IMR-90 (cell line): Measurements from ENCODE around the gene NES. TPM values are rescaled to one million over a fixed set of nuclear protein-coding genes. Genes with fewer than 3 reads are reported as not detected.

ENCODE experiments used
- ATAC-seq: fragments of 200-7000 bp; cut with Tn5 transposase; 2 replicates; pipeline ENCODE4 v1.9.1; 2020; ENCODE audit warnings: low read depth, mild to moderate bottlenecking, moderate library complexity
- BruUV-seq: library from RNA; stranded (reverse); fragments of 400-500 nt; replicated peaks from 2 replicates; lab custom pipeline; 2021; lab: Mats Ljungman, UMichigan
- CTCF ChIA-PET: fragments of 300-600 bp; formaldehyde crosslinking; extraction: SDS; loops from one replicate; lab custom pipeline; 2021; ENCODE audit warnings: antibody characterized with exemption; lab: Yijun Ruan, JAX
- POLR2A ChIA-PET: fragments of 300-600 bp; sonication (Branson Sonifier 250); formaldehyde crosslinking; loops from one replicate; lab custom pipeline; 2022; ENCODE audit warnings: antibody characterized with exemption; ENCODE audit not compliant: unreplicated experiment; lab: Charles Lee
- DNase-seq: peaks from one replicate; pipeline ENCODE4 v3.0.0; 2013
- H2AFZ ChIP-seq: replicated peaks from 2 replicates; pipeline ENCODE3; 2013; ENCODE audit warnings: low read length, mild to moderate bottlenecking; ENCODE audit not compliant: poor library complexity
- H2AK5ac ChIP-seq: 2 replicates; pipeline ENCODE4 v1.6.1; 2013; ENCODE audit warnings: low read depth, low read length, inconsistent platforms
- H2AK9ac ChIP-seq: replicated peaks from 2 replicates; pipeline ENCODE3; 2013; ENCODE audit warnings: mild to moderate bottlenecking, low read depth, low read length, moderate library complexity; ENCODE audit not compliant: poor library complexity
- H2BK120ac ChIP-seq: 2 replicates; pipeline ENCODE4 v1.6.1; 2013; ENCODE audit warnings: low read depth, low read length, inconsistent platforms
- H2BK15ac ChIP-seq: 3 replicates; pipeline ENCODE4 v1.6.1; 2013; ENCODE audit warnings: low read depth, low read length, inconsistent platforms
- H2BK20ac ChIP-seq: 2 replicates; pipeline ENCODE4 v1.6.1; 2013; ENCODE audit warnings: low read depth, mild to moderate bottlenecking, inconsistent platforms, low read length, moderate library complexity
- H2BK5ac ChIP-seq: 2 replicates; pipeline ENCODE4 v1.6.1; 2013; ENCODE audit warnings: mild to moderate bottlenecking, low read depth, low read length, inconsistent platforms; ENCODE audit not compliant: poor library complexity, severe bottlenecking
- H3K14ac ChIP-seq: replicated peaks from 2 replicates; pipeline ENCODE4 v1.6.1; 2013; ENCODE audit warnings: low read depth, low read length, inconsistent platforms
- H3K18ac ChIP-seq: 2 replicates; pipeline ENCODE4 v1.6.1; 2013; ENCODE audit warnings: low read depth, low read length, control low read depth
- H3K23ac ChIP-seq: 2 replicates; pipeline ENCODE4 v1.6.1; 2013; ENCODE audit warnings: low read depth, low read length, inconsistent platforms
- H3K27ac ChIP-seq: 2 replicates; pipeline ENCODE4 v1.5.1; 2013; ENCODE audit warnings: mild to moderate bottlenecking, control low read depth, low read length; ENCODE audit not compliant: insufficient read depth
- H3K27me3 ChIP-seq: 2 replicates; pipeline ENCODE4 v1.6.1; 2013; ENCODE audit warnings: low read length; ENCODE audit not compliant: control insufficient read depth, insufficient read depth
- H3K36me3 ChIP-seq: 2 replicates; pipeline ENCODE4 v1.6.1; 2013; ENCODE audit warnings: low read length, mixed read lengths; ENCODE audit not compliant: control insufficient read depth, insufficient read depth
- H3K4ac ChIP-seq: 2 replicates; pipeline ENCODE4 v1.6.1; 2013; ENCODE audit warnings: low read depth, low read length, inconsistent platforms
- H3K4me1 ChIP-seq: 2 replicates; pipeline ENCODE4 v1.6.1; 2013; ENCODE audit warnings: low read length, mixed read lengths; ENCODE audit not compliant: control insufficient read depth, insufficient read depth
- H3K4me2 ChIP-seq: 2 replicates; pipeline ENCODE4 v1.6.1; 2013; ENCODE audit warnings: low read depth, mild to moderate bottlenecking, control low read depth, low read length, moderate library complexity
- H3K4me3 ChIP-seq: 2 replicates; pipeline ENCODE4 v1.5.1; 2013; ENCODE audit warnings: low read depth, mild to moderate bottlenecking, control low read depth, low read length, moderate library complexity; ENCODE audit not compliant: insufficient read depth
- H3K56ac ChIP-seq: 2 replicates; pipeline ENCODE4 v1.6.1; 2013; ENCODE audit warnings: low read length, inconsistent platforms; ENCODE audit not compliant: insufficient read depth; ENCODE audit errors: extremely low read depth
- H3K79me1 ChIP-seq, 2 experiments: 2 replicates each; pipeline ENCODE4 v1.6.1; 2013; ENCODE audit warnings: low read length in 2 of 2, inconsistent platforms in 1 of 2, low read depth in 1 of 2
- H3K9ac ChIP-seq: 2 replicates; pipeline ENCODE4 v1.6.1; 2013; ENCODE audit warnings: low read depth, low read length, control low read depth
- H3K9me1 ChIP-seq: 2 replicates; pipeline ENCODE4 v1.6.1; 2013; ENCODE audit warnings: low read length, inconsistent platforms; ENCODE audit not compliant: insufficient read depth
- H3K9me3 ChIP-seq: 2 replicates; pipeline ENCODE4 v1.6.1; 2013; ENCODE audit warnings: low read length; ENCODE audit not compliant: control insufficient read depth, insufficient read depth
- H4K20me1 ChIP-seq: 2 replicates; pipeline ENCODE4 v1.6.1; 2013; ENCODE audit warnings: low read length, inconsistent platforms; ENCODE audit not compliant: insufficient read depth
- H4K5ac ChIP-seq: 2 replicates; pipeline ENCODE4 v1.6.1; 2013; ENCODE audit warnings: mild to moderate bottlenecking, low read depth, low read length, control low read depth
- H4K8ac ChIP-seq, 2 experiments: 2 replicates each; pipeline ENCODE4 v1.6.1; 2013; ENCODE audit warnings: low read depth in 2 of 2, low read length in 2 of 2, control low read depth in 1 of 2, inconsistent platforms in 1 of 2
- H4K91ac ChIP-seq: 2 replicates; pipeline ENCODE4 v1.6.1; 2013; ENCODE audit warnings: low read depth, low read length, inconsistent platforms; ENCODE audit not compliant: insufficient read depth
- BHLHE40 ChIP-seq: fragments of 150-350 bp; IDR thresholded peaks from 2 replicates; pipeline ENCODE4 v1.6.1; 2016; ENCODE audit warnings: mild to moderate bottlenecking, low read depth, low read length
- CEBPB ChIP-seq: IDR thresholded peaks from 2 replicates; pipeline ENCODE4 v1.6.1; 2012; ENCODE audit warnings: low read depth, low read length, improper control_type of control experiment
- CHD1 ChIP-seq: IDR thresholded peaks from 2 replicates; pipeline ENCODE4 v1.6.1; 2012; ENCODE audit warnings: low read depth, low read length, improper control_type of control experiment
- FOS ChIP-seq: fragments of 150-350 bp; IDR thresholded peaks from 2 replicates; pipeline ENCODE4 v1.6.1; 2016; ENCODE audit warnings: low read depth, low read length
- MAFK ChIP-seq: IDR thresholded peaks from 2 replicates; pipeline ENCODE4 v1.6.1; 2012; ENCODE audit warnings: low read depth, low read length, improper control_type of control experiment
- MAZ ChIP-seq: IDR thresholded peaks from 2 replicates; pipeline ENCODE4 v1.6.1; 2012; ENCODE audit warnings: low read depth, mild to moderate bottlenecking, low read length, improper control_type of control experiment, moderate library complexity, borderline replicate concordance
- MXI1 ChIP-seq: IDR thresholded peaks from 2 replicates; pipeline ENCODE4 v1.6.1; 2012; ENCODE audit warnings: low read depth, mild to moderate bottlenecking, low read length, moderate library complexity, borderline replicate concordance
- NFE2L2 ChIP-seq: fragments of 150-350 bp; IDR thresholded peaks from 2 replicates; pipeline ENCODE4 v1.6.1; 2016; ENCODE audit warnings: low read depth, mild to moderate bottlenecking, low read length
- POLR2A ChIP-seq: IDR thresholded peaks from 2 replicates; pipeline ENCODE4 v1.6.1; 2012; ENCODE audit warnings: mild to moderate bottlenecking, low read depth, low read length
- RAD21 ChIP-seq: IDR thresholded peaks from 2 replicates; pipeline ENCODE4 v1.6.1; 2012; ENCODE audit warnings: low read length, improper control_type of control experiment
- RCOR1 ChIP-seq: IDR thresholded peaks from 2 replicates; pipeline ENCODE4 v1.6.1; 2012; ENCODE audit warnings: mild to moderate bottlenecking, low read length, improper control_type of control experiment; ENCODE audit not compliant: insufficient replicate concordance
- RFX5 ChIP-seq: IDR thresholded peaks from 2 replicates; pipeline ENCODE4 v1.8.0; 2012; ENCODE audit warnings: low read depth, mild to moderate bottlenecking, low read length, moderate library complexity
- SMC3 ChIP-seq: fragments of 150-350 bp; IDR thresholded peaks from 2 replicates; pipeline ENCODE4 v1.6.1; 2016; ENCODE audit warnings: low read depth, mild to moderate bottlenecking, antibody characterized with exemption, low read length, moderate library complexity
- USF2 ChIP-seq: fragments of 150-350 bp; IDR thresholded peaks from 2 replicates; pipeline ENCODE4 v1.6.1; 2017; ENCODE audit warnings: mild to moderate bottlenecking, antibody characterized with exemption, low read length, low read depth
- WGBS, 2 experiments: methylation state at CpG; one replicate each; pipeline versions ENCODE4 v1.1.5 to v1.1.7; 2013; ENCODE audit warnings: missing lambda C conversion rate in 2 of 2; ENCODE audit not compliant: insufficient read length in 1 of 2; ENCODE audit errors: extremely low coverage in 2 of 2; 5-methylcytosine and 5-hydroxymethylcytosine counted together
- dilution Hi-C: fragments of 300-500 bp; cut with HindIII; formaldehyde crosslinking; loops from one replicate; pipeline ENCODE4 v1.14.3; 2018; ENCODE audit warnings: low sequenced_read_pairs; ENCODE audit not compliant: unreplicated experiment
- in situ Hi-C: fragments of 300-500 bp; cut with MboI; formaldehyde crosslinking; loops from 3 replicates; pipeline ENCODE4 v1.14.3; 2019; ENCODE audit warnings: low sequenced_read_pairs, inconsistent platforms, mixed read lengths
- intact Hi-C: fragments of 100-400 bp; cut with micrococcal nuclease; formaldehyde crosslinking; loops from 2 replicates; pipeline ENCODE4 v1.10.0; 2022
- polyA plus RNA-seq, 3 experiments: library from polyadenylated mRNA; depleted of rRNA; stranded (reverse); fragments of >200 nt; gene quantifications; 2 replicates each; pipeline ENCODE4 v1.2.3, GENCODE V29; 2012; ENCODE audit warnings: low replicate concordance in 1 of 3
- total RNA-seq: library from RNA; depleted of rRNA; stranded (reverse); fragments of >200 nt; gene quantifications from 2 replicates; pipeline ENCODE4 v1.2.3, GENCODE V29; 2012
- TF ChIP-seq, protein P1 (sequence below): conservative IDR thresholded peaks from 2 replicates; pipeline ENCODE4 v1.5.1; 2012; ENCODE audit warnings: mild to moderate bottlenecking, low read depth, low read length, improper control_type of control experiment
- TF ChIP-seq, protein P2 (sequence below): fragments of 150-350 bp; IDR thresholded peaks from 2 replicates; pipeline ENCODE4 v1.6.1; 2016; ENCODE audit warnings: low read depth, mild to moderate bottlenecking, low read length, moderate library complexity, borderline replicate concordance

Gene NES
- total and polyA plus RNA-seq, 2 of the 4 experiments (the other 2 are of a cell fraction): 25.3 to 40.1 TPM

DNA sequence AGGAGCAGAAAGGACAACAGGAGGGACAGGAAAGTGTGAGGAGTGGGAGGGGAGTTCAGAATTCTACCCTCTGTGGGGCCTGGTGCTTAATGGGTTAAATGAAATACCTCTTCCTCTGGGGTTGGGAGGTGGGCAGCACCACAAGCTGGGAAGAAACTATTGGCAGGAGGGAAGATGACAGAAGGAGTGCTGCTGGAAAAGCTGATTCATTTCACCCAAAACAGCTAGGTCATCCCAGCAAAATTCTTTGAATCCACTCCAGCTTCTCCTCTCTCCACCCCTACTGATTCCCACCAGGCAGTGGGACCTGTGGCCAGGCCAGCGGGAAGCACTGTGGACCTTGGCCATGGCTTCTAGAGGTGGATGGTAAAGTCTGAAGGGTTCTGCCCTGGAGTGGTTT, 22.5 kb downstream of the NES start:
- intact Hi-C loops (no loop called here), dilution Hi-C loops (no loop called here), in situ Hi-C loops (loop anchor here (5.0 kb wide), 1 partner anchor 32 kb away; no protein-coding TSS in a partner anchor)
- Histone ChIP-seq H3K79me1 (no peaks in the 10 kb centered on the region), H4K5ac (no peak overlapping the region), H4K8ac (no peak overlapping the region), H3K4me3 (no peak overlapping the region), H3K36me3 (no peaks in the 10 kb centered on the region), H2AK5ac (no peak overlapping the region), H3K9me1 (no peaks in the 10 kb centered on the region), H2BK15ac (no peak overlapping the region), H2BK5ac (no peak overlapping the region), H3K14ac (no peak overlapping the region), H4K91ac (no peak overlapping the region), H3K4ac (no peak overlapping the region), H3K27ac (no peak overlapping the region), H3K27me3 (peaks cover 54% of the 10 kb centered on the region), H2AFZ (no peak overlapping the region), H3K9me3 (no peaks in the 10 kb centered on the region), H3K56ac (no peak overlapping the region), H2BK20ac (no peak overlapping the region), H3K18ac (no peak overlapping the region), H2AK9ac (no peak overlapping the region), H3K9ac (no peak overlapping the region), H4K20me1 (0 out of 2 replicates have a peak, but pooled peaks cover 8% of the 10 kb centered on the region), H3K23ac (no peak overlapping the region), H3K4me2 (no peak overlapping the region), H3K4me1 (peaks cover 3% of the 10 kb centered on the region; the same call in 1 of the 2 replicates), H2BK120ac (no peak overlapping the region)
- ATAC-seq: no peak
- no peak for DNase-seq
- ChIA-PET POLR2A (no interaction called here), CTCF (interaction anchor here (1.0 kb wide), 1 partner anchor 22 kb away, joined by 3 read pairs; the partner anchor contains the start of gene NES)
- no CpG with 5 or more reads among the region's 1 CpG for whole genome bisulfite sequencing, 2 experiments
- no TSS peak for BruUV-seq
- TF ChIP-seq RCOR1: no peak
- no peak for TF ChIP-seq SMC3
- no peak for TF ChIP-seq POLR2A
- TF ChIP-seq, protein P1, sequence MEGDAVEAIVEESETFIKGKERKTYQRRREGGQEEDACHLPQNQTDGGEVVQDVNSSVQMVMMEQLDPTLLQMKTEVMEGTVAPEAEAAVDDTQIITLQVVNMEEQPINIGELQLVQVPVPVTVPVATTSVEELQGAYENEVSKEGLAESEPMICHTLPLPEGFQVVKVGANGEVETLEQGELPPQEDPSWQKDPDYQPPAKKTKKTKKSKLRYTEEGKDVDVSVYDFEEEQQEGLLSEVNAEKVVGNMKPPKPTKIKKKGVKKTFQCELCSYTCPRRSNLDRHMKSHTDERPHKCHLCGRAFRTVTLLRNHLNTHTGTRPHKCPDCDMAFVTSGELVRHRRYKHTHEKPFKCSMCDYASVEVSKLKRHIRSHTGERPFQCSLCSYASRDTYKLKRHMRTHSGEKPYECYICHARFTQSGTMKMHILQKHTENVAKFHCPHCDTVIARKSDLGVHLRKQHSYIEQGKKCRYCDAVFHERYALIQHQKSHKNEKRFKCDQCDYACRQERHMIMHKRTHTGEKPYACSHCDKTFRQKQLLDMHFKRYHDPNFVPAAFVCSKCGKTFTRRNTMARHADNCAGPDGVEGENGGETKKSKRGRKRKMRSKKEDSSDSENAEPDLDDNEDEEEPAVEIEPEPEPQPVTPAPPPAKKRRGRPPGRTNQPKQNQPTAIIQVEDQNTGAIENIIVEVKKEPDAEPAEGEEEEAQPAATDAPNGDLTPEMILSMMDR: no peak
- TF ChIP-seq FOS: no peak
- no peak for TF ChIP-seq RFX5
- no peak for TF ChIP-seq MAZ
- no peak for TF ChIP-seq CHD1
- TF ChIP-seq RAD21: no peak
- no peak for TF ChIP-seq MAFK
- TF ChIP-seq CEBPB: no peak
- no peak for TF ChIP-seq MXI1
- TF ChIP-seq, protein P2, sequence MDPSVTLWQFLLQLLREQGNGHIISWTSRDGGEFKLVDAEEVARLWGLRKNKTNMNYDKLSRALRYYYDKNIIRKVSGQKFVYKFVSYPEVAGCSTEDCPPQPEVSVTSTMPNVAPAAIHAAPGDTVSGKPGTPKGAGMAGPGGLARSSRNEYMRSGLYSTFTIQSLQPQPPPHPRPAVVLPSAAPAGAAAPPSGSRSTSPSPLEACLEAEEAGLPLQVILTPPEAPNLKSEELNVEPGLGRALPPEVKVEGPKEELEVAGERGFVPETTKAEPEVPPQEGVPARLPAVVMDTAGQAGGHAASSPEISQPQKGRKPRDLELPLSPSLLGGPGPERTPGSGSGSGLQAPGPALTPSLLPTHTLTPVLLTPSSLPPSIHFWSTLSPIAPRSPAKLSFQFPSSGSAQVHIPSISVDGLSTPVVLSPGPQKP: no peak
- no peak for TF ChIP-seq USF2
- TF ChIP-seq NFE2L2: no peak
- TF ChIP-seq BHLHE40: no peak
